ENCODE results near the gene C16orf95.

- no peak for TF ChIP-seq EP300 (IDR thresholded peaks at IDR 0.05)
- no peak for TF ChIP-seq CTCF (IDR thresholded peaks at IDR 0.05)
- TF ChIP-seq POLR2A (IDR thresholded peaks at IDR 0.05) = no peak
Observed at GRCh38 chr16:87350681-87351319, 33.6 kb upstream of the C16orf95 start.
